Ectodermal cell (in vitro differentiated cells): ENCODE results near the gene CELSR2.
"Not testable (repeated sequence)": the region's sequence is repeated elsewhere in the genome, so short reads cannot be mapped to it uniquely, and the experiment has no call there.

Source experiments
- H3K27ac ChIP-seq: 2 replicates; pipeline ENCODE4 v1.7.0; 2013; ENCODE audit warnings: mild to moderate bottlenecking, low read depth, low read length; ENCODE audit not compliant: insufficient read depth, poor library complexity, severe bottlenecking
- H3K27me3 ChIP-seq: 2 replicates; pipeline ENCODE4 v1.7.0; 2013; ENCODE audit warnings: mild to moderate bottlenecking, low read length; ENCODE audit not compliant: insufficient read depth, control insufficient read depth, poor library complexity, severe bottlenecking
- H3K36me3 ChIP-seq: one replicate; pipeline ENCODE4 v1.7.0; 2013; ENCODE audit warnings: low read length; ENCODE audit not compliant: control insufficient read depth, insufficient read depth
- H3K4me1 ChIP-seq: one replicate; pipeline ENCODE4 v1.7.0; 2013; ENCODE audit warnings: low read length; ENCODE audit not compliant: control insufficient read depth, insufficient read depth
- H3K4me3 ChIP-seq: 2 replicates; pipeline ENCODE4 v1.7.0; 2013; ENCODE audit warnings: low read depth, low read length, control low read depth; ENCODE audit not compliant: insufficient read depth
- H3K9me3 ChIP-seq: 2 replicates; pipeline ENCODE4 v1.7.0; 2013; ENCODE audit warnings: mild to moderate bottlenecking, low read length, moderate library complexity; ENCODE audit not compliant: control insufficient read depth
- WGBS, 2 experiments: methylation state at CpG; one replicate each; pipeline ENCODE4 v1.1.7; 2013; ENCODE audit warnings: missing lambda C conversion rate in 2 of 2; 5-methylcytosine and 5-hydroxymethylcytosine counted together

The CELSR2 gene

GRCh38 chr1:109304226-109304920 is 55.0 kb downstream of the CELSR2 start:
- H3K36me3 ChIP-seq: no peaks in the 10 kb centered on the region
- 77 to 80% methylated on average over 8 of the region's 8 CpGs for WGBS, 2 experiments
- H3K4me1 ChIP-seq: peaks cover 32% of the 10 kb centered on the region
- no peak overlapping the region for H3K27ac ChIP-seq
- H3K9me3 ChIP-seq: no peaks in the 10 kb centered on the region
- H3K4me3 ChIP-seq: no peak overlapping the region
- no peaks in the 10 kb centered on the region for H3K27me3 ChIP-seq

- H3K9me3 ChIP-seq, H3K27me3 ChIP-seq, H3K27ac ChIP-seq, H3K36me3 ChIP-seq, H3K4me3 ChIP-seq: not testable (repeated sequence)
- WGBS, 2 experiments: 52 to 56% methylated on average over 9 to 10 of the region's 10 CpGs
- H3K4me1 ChIP-seq: peaks cover 27% of the 10 kb centered on the region
Observed at GRCh38 chr1:109305991-109306390, 56.7 kb downstream of the CELSR2 start.

GRCh38 chr1:109306832-109307273 is 57.5 kb downstream of the CELSR2 start, which contains the start of gene MYBPHL:
Gene MYBPHL, minus strand, starts transcription at chr1:109307011. Its CDS starts 20 bp downstream, at chr1:109306991.
- no peak within 1 kb of the TSS for H3K27ac ChIP-seq
- WGBS, 2 experiments: 77 to 84% methylated on average over 7 of the region's 7 CpGs
- H3K9me3 ChIP-seq: no peaks in the 10 kb centered on the region
- no peak within 1 kb of the TSS for H3K4me3 ChIP-seq
- H3K36me3 ChIP-seq: no peaks in the 10 kb centered on the region
- peaks cover 27% of the 10 kb centered on the region for H3K4me1 ChIP-seq
- H3K27me3 ChIP-seq: no peaks in the 10 kb centered on the region

- Histone ChIP-seq H3K36me3 (no peaks in the 10 kb centered on the region), H3K9me3 (no peaks in the 10 kb centered on the region), H3K4me1 (peaks cover 27% of the 10 kb centered on the region), H3K27me3 (no peaks in the 10 kb centered on the region), H3K4me3 (no peak overlapping the region), H3K27ac (no peak overlapping the region)
- WGBS, 2 experiments: 75 to 77% methylated on average over 14 of the region's 14 CpGs
Observed at GRCh38 chr1:109307274-109308021, 58.1 kb downstream of the CELSR2 start.

GRCh38 chr1:109309347-109309746 is 60.0 kb downstream of the CELSR2 start:
- no peak overlapping the region for H3K27ac ChIP-seq
- 91 to 95% methylated on average over 2 of the region's 2 CpGs for WGBS, 2 experiments
- no peaks in the 10 kb centered on the region for H3K9me3 ChIP-seq
- H3K36me3 ChIP-seq: peaks cover 8% of the 10 kb centered on the region
- H3K4me3 ChIP-seq: no peak overlapping the region
- no peaks in the 10 kb centered on the region for H3K27me3 ChIP-seq
- peaks cover 27% of the 10 kb centered on the region for H3K4me1 ChIP-seq

GRCh38 chr1:109312246-109312645 is 62.9 kb downstream of the CELSR2 start:
- peaks cover 10% of the 10 kb centered on the region for H3K36me3 ChIP-seq
- H3K27me3 ChIP-seq: no peaks in the 10 kb centered on the region
- no peaks in the 10 kb centered on the region for H3K9me3 ChIP-seq
- peaks cover 3% of the 10 kb centered on the region for H3K4me1 ChIP-seq
- no peak overlapping the region for H3K27ac ChIP-seq
- H3K4me3 ChIP-seq: no peak overlapping the region
- WGBS, 2 experiments: 96 to 100% methylated on average over 2 of the region's 2 CpGs

GRCh38 chr1:109312978-109313775 is 63.8 kb downstream of the CELSR2 start:
- Histone ChIP-seq H3K27ac (no peak overlapping the region), H3K4me3 (no peak overlapping the region), H3K27me3 (no peaks in the 10 kb centered on the region), H3K36me3 (peaks cover 13% of the 10 kb centered on the region), H3K4me1 (no peaks in the 10 kb centered on the region), H3K9me3 (no peaks in the 10 kb centered on the region)
- WGBS, 2 experiments: 88 to 95% methylated on average over 12 of the region's 12 CpGs

- Histone ChIP-seq H3K27ac (no peak overlapping the region), H3K9me3 (no peaks in the 10 kb centered on the region), H3K4me3 (no peak overlapping the region), H3K27me3 (no peaks in the 10 kb centered on the region), H3K4me1 (no peaks in the 10 kb centered on the region), H3K36me3 (peaks cover 13% of the 10 kb centered on the region)
- 98 to 100% methylated on average over 1 of the region's 1 CpG for WGBS, 2 experiments
Observed at GRCh38 chr1:109314795-109315194, 65.5 kb downstream of the CELSR2 start.

- H3K4me1 ChIP-seq: no peaks in the 10 kb centered on the region
- no peaks in the 10 kb centered on the region for H3K27me3 ChIP-seq
- no peak overlapping the region for H3K27ac ChIP-seq
- H3K9me3 ChIP-seq: no peaks in the 10 kb centered on the region
- 92 to 99% methylated on average over 4 of the region's 4 CpGs for whole genome bisulfite sequencing, 2 experiments
- H3K4me3 ChIP-seq: no peak overlapping the region
- peaks cover 13% of the 10 kb centered on the region for H3K36me3 ChIP-seq
Observed at GRCh38 chr1:109315288-109315687, 65.9 kb downstream of the CELSR2 start.

GRCh38 chr1:109316506-109316905 is 67.2 kb downstream of the CELSR2 start:
- Histone ChIP-seq H3K4me3 (no peak overlapping the region), H3K9me3 (no peaks in the 10 kb centered on the region), H3K36me3 (peaks cover 16% of the 10 kb centered on the region), H3K27ac (no peak overlapping the region), H3K4me1 (no peaks in the 10 kb centered on the region), H3K27me3 (no peaks in the 10 kb centered on the region)
- WGBS, 2 experiments: 88 to 98% methylated on average over 1 of the region's 1 CpG
